NCI-H2196 (cell line): ENCODE results near the gene CDC42.

Experiments
- DNase-seq: peaks from one replicate; lab custom pipeline; 2025; ENCODE audit not compliant: unreplicated experiment; lab: John Stamatoyannopoulos, UW

CDC42 gene

DNA sequence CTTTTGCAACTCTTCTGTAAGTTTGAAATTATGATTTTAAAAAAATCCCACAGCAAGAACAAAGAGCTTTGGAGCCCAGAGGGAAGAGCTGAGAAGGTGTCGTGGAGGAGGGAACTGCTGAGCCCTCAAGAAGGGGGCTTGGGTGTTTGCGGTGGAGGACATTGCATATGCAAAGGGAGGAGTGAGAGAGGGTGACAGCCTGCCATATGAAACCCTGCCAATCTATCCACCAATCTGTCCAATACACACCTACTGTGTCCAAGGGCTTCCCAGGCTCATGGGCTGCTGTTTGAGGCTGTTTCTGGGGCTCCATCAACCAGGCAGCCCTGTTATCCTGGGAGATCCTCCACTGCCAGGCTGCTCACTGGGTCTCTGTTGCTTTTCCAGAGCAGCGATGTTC is 75.2 kb downstream of the CDC42 start:
- DNase-seq = no peak

DNA sequence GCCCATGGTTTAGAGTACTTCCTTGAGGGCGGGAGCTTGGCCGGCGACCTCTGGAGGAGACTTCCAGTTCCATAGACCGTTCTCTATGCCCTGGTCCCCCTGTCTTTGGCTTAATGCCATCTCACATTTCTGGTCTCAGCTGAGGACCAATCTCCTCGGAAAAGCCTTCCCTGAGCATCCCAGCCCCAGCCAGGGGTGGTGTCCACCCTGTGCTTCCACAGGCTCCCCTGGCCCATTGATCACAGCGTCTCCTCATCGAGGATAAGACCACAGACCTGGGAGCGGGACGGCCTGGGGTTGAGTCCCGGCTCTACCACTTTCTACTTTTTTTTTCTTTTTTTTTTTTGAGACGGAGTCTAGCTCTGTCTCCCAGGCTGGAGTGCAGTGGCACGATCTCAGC is 75.9 kb downstream of the CDC42 start:
- DNase-seq = no peak

DNA sequence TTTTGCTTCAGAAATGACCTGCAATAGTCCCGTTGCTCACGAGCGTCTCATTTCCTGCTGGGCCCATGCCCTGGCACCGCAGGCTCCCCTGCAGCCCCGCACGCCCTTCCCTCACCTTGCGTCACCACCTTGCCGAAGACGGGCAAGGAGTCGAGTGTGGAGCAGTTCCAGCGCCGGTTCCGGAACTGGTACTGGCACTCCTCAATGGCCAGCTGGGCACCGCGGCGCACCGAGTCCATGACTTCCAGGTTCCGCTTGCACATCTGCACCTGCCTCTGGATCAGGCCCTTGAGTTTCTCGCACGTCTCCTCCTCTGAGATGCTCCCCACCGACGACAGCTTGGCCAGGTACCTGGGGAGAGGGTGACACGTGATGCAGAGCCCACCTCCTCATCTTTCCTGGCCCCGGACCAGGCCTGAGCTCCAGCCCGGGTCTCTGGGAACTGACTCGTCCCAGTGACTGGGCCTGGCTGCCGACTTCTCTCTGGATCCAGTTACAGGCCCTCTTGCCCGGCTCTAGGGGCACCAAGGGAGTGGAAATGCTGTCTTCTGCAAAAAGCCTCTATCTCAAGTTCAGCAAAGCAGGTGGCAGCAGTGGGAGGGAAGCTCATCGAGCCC is 77.1 kb downstream of the CDC42 start:
- DNase-seq = no peak

DNA sequence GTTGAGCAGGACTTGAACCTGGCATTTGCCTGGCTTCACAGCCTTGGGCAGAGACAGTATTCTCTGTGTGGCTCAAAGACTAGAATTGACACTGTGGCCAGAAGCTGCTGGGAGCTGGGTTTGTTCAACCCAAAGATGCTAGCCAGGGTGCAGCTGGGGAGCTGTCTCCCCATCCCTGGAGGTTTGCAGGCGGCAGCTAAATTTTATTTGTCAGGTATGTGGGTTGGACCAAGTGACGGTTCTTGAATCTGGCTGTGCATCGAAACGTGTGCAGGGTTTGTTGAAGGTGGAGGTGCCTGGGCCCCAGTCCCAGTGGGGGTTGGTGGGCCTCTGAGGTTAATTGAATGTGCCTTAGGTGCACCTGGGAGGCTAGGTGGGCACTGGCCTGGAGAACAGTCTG is 78.6 kb downstream of the CDC42 start:
- DNase-seq = no peak

DNA sequence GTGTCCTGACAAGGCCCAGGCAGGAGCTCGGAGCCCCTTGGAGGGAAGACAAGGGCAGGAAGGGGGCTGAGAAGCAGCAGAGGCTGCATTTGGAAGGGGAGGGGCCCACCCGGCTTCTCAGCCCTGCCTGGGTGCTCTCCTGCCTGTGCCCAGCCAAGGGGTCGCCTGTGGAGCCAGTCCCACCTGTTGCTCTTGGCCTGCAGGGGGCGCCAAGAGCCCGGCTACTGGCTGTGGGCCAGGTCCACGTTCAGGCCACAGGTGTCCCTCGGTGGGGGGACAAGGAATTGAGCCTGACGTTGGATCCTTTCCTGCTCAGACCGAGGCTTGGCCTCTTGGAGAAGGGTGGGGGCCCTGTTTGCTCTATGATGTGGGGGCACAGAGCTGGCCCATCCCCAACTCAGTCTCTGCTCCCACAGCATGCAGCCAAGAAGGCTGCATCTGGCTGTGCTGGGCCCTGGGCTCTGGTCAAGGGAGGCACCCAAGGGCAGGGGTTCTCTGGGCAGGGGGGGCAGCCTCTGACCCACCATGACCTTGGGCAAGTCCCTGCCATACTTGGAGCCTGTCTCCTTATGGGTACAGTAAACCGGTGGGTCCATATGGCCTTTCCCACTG is 79.5 kb downstream of the CDC42 start:
- peak; percentile 62 for DNase-seq

DNA sequence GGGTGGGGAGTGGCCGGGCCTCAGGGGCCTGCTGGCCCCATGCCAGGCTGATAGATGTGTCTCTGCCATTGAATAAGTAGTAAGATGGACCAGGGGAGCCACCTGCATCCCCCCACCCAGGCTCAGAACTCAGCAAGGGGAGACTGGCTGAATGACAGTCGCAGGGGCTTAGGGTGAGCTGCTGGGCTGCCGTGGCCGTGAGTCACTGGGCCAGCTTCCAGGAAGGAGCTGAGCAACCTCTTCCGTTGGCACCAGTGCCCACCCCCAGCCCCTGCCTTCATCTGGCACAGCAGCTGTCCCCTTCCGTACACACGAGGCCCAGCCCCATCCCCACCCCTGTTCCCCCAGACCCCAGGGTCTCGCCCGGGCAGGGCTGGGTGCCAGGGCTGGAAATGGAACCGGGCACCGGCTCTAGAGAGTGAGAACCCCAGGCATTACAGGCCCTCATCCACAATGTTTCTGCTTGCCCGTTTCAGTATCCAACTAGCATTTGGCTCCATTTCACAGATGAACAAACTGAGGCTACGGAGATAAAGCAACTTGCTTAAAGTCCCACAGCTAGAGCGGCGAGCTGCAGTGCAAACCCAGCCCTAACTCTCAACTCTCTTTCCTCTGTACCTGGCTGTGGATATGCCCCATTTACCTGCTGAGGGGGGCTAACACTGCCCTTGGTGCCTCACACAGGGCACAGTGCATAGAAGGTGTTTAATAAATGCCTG is 80.2 kb downstream of the CDC42 start:
- DNase-seq = no peak

DNA sequence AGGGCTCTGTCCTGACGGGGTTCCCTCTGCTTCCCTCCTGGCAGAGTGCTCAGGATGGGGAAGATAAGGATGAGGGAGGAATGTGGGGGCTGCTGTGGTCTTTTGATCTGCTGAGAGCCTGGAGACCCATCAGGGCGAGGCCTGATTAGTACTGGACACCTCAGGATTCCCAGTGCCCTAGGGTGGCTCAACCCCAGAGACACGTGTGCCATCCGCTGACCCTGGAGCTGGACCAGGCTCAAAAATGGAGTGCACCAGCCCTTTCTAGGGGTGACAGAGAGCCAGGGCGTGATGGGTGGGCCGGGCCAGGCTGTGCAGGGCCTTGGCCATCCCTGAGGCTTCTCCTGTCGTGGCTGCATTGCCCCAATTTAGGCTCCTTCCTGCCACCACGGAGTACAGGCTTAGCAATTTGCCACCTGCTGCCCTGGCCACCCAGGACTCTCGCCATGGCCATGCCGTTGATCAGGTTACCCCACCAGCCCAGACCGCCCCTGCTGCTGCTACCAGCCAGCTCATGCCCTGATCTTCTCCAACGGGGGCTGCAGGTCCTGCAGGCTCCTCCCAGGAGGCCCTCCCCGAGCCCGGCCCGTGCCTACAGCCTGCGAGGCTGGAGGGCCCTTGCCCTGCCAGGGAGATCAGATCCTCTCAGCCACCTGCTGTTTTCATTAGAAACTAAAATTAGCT is 80.9 kb downstream of the CDC42 start:
- DNase-seq = no peak

DNA sequence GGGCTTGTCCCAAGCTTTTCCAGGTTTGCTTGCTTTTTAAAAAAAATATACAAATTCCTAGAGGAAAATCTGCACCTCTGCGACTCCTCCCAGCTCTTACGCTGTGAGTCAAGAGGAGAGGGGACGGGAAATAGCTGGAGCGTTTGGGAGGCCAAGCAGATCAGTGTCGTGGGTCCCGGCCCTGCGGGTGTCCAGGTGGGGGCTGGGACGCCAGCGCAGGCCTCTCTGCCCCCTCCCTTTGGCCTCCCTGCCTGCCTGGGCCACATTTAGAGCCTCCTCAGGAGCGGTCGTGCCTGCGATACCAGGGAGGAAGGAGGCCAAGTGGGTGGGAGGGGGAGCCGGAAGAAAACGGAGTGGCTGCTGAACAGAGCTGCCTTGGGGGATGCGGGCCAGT is 81.4 kb downstream of the CDC42 start:
- DNase-seq = no peak

DNA sequence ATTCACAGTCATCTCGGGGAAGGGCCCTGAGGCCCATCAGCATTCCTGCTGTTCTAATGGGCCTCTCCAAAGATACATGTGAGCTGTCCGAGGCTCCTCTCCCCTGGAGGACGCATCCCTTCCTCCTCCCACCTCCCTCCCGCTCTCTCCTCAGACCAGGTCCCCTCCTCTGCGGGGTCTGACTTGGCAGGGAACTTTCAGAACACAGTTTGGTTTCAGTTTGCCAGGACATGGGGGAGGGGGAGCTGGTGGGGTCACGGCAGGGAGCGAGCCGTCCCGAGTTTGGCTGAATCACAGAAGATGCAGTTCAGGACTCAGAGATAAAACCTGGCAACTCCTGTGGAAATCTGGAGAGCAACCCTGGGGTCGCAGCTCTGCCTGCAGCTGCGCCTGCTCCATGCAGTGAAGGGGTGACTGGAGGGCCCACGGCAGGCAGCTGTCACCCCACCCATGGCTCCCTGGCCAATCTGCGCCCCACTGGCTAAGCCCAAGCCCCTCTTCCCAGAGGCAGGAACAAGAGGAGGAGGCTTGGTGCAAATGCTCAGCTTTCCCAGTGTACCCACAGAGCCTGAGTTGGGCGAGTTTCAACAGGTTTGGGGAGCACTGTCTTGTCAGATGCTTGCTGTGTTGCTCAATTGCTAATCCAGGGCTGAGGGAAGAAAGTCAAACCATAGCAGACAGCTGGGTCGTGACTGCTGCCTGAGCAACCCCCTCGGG is 84.7 kb downstream of the CDC42 start:
- no peak for DNase-seq

DNA sequence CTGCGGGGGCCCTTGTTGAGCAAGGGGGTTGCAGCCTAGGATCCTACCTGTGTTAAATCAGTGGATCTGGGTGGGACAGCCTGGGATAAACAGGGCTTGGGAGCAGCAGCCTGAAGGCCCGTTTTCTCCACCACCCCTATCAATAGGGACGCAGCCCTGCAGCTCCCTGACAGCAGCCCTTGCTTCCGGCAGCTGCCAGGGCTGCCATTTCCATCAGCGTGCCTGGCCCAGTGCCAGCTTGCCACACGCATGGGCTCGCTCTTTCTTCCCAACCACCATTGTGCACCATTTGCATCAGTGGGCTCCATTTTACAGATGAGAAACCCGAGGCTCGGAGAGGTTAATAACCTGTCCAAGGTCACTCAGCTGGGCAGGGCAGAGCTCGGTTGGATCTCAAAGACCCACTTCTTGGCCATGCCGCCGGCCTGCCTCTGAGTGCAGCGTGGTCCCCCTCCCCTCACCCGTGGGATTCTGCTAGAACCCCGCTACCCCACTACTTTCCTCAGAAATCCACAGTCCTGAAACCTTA is 86.6 kb downstream of the CDC42 start:
- peak; percentile 23 for DNase-seq

DNA sequence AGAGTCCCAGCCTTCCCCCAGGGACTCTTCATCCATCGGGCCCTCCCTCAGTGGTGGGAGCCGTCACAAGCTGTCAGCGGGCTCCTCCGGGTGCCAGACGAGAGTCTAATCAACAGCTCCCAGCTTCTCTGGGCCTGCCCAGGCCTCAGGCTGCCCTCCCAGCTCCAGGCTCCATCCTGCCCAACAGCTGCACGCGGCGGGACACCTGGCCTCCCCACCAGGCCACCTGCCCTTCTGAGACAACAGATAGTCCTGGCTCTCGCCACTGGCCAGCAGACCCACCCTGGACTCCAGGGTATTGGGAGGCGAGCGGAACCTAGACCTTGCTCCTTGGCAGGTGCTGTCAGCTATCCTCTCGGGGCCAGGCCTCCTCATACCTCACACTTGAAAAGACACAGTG is 87.3 kb downstream of the CDC42 start:
- no peak for DNase-seq
